GM18868 (cell line): ENCODE measurements around the gene MTHFD2L.
"Not testable (repeated sequence)": the region's sequence is repeated elsewhere in the genome, so short reads cannot be mapped to it uniquely, and the experiment has no call there.

ENCODE experiments used
- ATAC-seq: cut with Tn5 transposase; IDR thresholded peaks from one replicate; pipeline ENCODE4 v1.9.1; 2021; ENCODE audit warnings: mild to moderate bottlenecking, moderate library complexity; ENCODE audit not compliant: unreplicated experiment

The MTHFD2L gene

GRCh38 chr4:74132188-74132587 is 25.7 kb upstream of the MTHFD2L start:
- not testable (repeated sequence) for ATAC-seq

GRCh38 chr4:74132944-74133343 is 25.0 kb upstream of the MTHFD2L start:
- no peak for ATAC-seq

GRCh38 chr4:74133786-74134499 is 24.0 kb upstream of the MTHFD2L start:
- peak; percentile 97 for ATAC-seq

GRCh38 chr4:74134500-74134852 is 23.4 kb upstream of the MTHFD2L start:
- peak; percentile 12 for ATAC-seq

GRCh38 chr4:74146581-74147129 is 11.3 kb upstream of the MTHFD2L start:
- no peak for ATAC-seq

- ATAC-seq: no peak
Observed at GRCh38 chr4:74148205-74148604, 9.7 kb upstream of the MTHFD2L start.

GRCh38 chr4:74152836-74153235 is 5.1 kb upstream of the MTHFD2L start:
- ATAC-seq: no peak

GRCh38 chr4:74156521-74156920 is 1.4 kb upstream of the MTHFD2L start:
- ATAC-seq: no peak

GRCh38 chr4:74157154-74157553 is 764 bp upstream of the MTHFD2L start:
- no peak for ATAC-seq

- no peak for ATAC-seq
Observed at GRCh38 chr4:74158466-74159142, 686 bp downstream of the MTHFD2L start.

- ATAC-seq: no peak
Observed at GRCh38 chr4:74159143-74159709, 1.3 kb downstream of the MTHFD2L start.

- ATAC-seq: no peak
Observed at GRCh38 chr4:74161666-74162450, 3.9 kb downstream of the MTHFD2L start.

- ATAC-seq: peak; percentile 52
Observed at GRCh38 chr4:74166135-74166534, 8.2 kb downstream of the MTHFD2L start.

- no peak for ATAC-seq
Observed at GRCh38 chr4:74166818-74167217, 8.9 kb downstream of the MTHFD2L start.

GRCh38 chr4:74167585-74167984 is 9.7 kb downstream of the MTHFD2L start:
- ATAC-seq: no peak

GRCh38 chr4:74168841-74169240 is 10.9 kb downstream of the MTHFD2L start:
- no peak for ATAC-seq

GRCh38 chr4:74173321-74173720 is 15.4 kb downstream of the MTHFD2L start:
- ATAC-seq: no peak

GRCh38 chr4:74174421-74174820 is 16.5 kb downstream of the MTHFD2L start:
- no peak for ATAC-seq

GRCh38 chr4:74174941-74175340 is 17.0 kb downstream of the MTHFD2L start:
- no peak for ATAC-seq

- no peak for ATAC-seq
Observed at GRCh38 chr4:74175379-74175778, 17.5 kb downstream of the MTHFD2L start.

- ATAC-seq: no peak
Observed at GRCh38 chr4:74178798-74179197, 20.9 kb downstream of the MTHFD2L start.
